DOHH2 (cell line): ENCODE measurements around the gene KLHL26.

Source experiments
- H3F3A ChIP-seq: fragments of 200-600 bp; sonication (generic), shearing (Covaris generic); 2 replicates; pipeline ENCODE4 v1.6.0; 2016; ENCODE audit warnings: antibody characterized with exemption, mild to moderate bottlenecking; ENCODE audit not compliant: control insufficient read depth, insufficient read depth
- H3K27ac ChIP-seq: fragments of 200-600 bp; sonication (generic); 2 replicates; pipeline ENCODE4 v1.5.1; 2014; ENCODE audit warnings: low read depth, mild to moderate bottlenecking, low read length, moderate library complexity
- H3K27me3 ChIP-seq: fragments of 200-600 bp; sonication (generic); 2 replicates; pipeline ENCODE4 v1.6.1; 2014; ENCODE audit warnings: mild to moderate bottlenecking, low read length, mixed read lengths; ENCODE audit not compliant: control insufficient read depth
- H3K36me3 ChIP-seq: fragments of 200-600 bp; sonication (generic); 2 replicates; pipeline ENCODE4 v1.6.1; 2014; ENCODE audit warnings: mild to moderate bottlenecking, low read length, moderate library complexity, mixed read lengths; ENCODE audit not compliant: control insufficient read depth
- H3K4me1 ChIP-seq: fragments of 200-600 bp; sonication (generic); 2 replicates; pipeline ENCODE4 v1.6.1; 2014; ENCODE audit warnings: mild to moderate bottlenecking, low read length, mixed read lengths; ENCODE audit not compliant: control insufficient read depth
- H3K4me2 ChIP-seq: fragments of 200-600 bp; sonication (generic); 2 replicates; pipeline ENCODE4 v1.6.0; 2014; ENCODE audit warnings: mild to moderate bottlenecking, low read length, moderate library complexity
- H3K4me3 ChIP-seq: fragments of 200-600 bp; sonication (generic); 2 replicates; pipeline ENCODE4 v1.5.1; 2014; ENCODE audit warnings: mild to moderate bottlenecking, low read length, mixed read lengths
- H3K79me2 ChIP-seq: fragments of 200-600 bp; sonication (generic); 2 replicates; pipeline ENCODE4 v1.6.1; 2014; ENCODE audit warnings: mild to moderate bottlenecking, low read length, mixed read lengths; ENCODE audit not compliant: control insufficient read depth
- H3K9me2 ChIP-seq: fragments of 200-600 bp; sonication (generic); replicated peaks from 2 replicates; pipeline ENCODE4 v1.6.1; 2014; ENCODE audit warnings: mild to moderate bottlenecking, low read length, mixed read lengths; ENCODE audit not compliant: control insufficient read depth
- H3K9me3 ChIP-seq: fragments of 200-600 bp; sonication (generic); 2 replicates; pipeline ENCODE4 v1.6.1; 2014; ENCODE audit warnings: antibody characterized with exemption, low read length, mixed read lengths; ENCODE audit not compliant: control insufficient read depth, insufficient read depth
- H4K20me1 ChIP-seq: fragments of 200-600 bp; sonication (generic); 2 replicates; pipeline ENCODE4 v1.6.0; 2014; ENCODE audit warnings: low read depth, mild to moderate bottlenecking, antibody characterized with exemption, low read length, moderate library complexity; ENCODE audit not compliant: control insufficient read depth, insufficient read depth
- EZH2phosphoT487 ChIP-seq: fragments of 200-600 bp; sonication (generic); IDR thresholded peaks from 2 replicates; pipeline ENCODE4 v1.6.1; 2017; ENCODE audit warnings: borderline replicate concordance, mild to moderate bottlenecking, antibody characterized with exemption, low read length, moderate library complexity, mixed read lengths
- TF ChIP-seq, protein P1 (sequence below): fragments of 200-600 bp; sonication (generic); IDR thresholded peaks from one replicate; pipeline ENCODE4 v1.5.1; 2014; ENCODE audit warnings: antibody characterized with exemption, mild to moderate bottlenecking, low read depth, low read length; ENCODE audit not compliant: poor library complexity, severe bottlenecking

KLHL26 gene

DNA sequence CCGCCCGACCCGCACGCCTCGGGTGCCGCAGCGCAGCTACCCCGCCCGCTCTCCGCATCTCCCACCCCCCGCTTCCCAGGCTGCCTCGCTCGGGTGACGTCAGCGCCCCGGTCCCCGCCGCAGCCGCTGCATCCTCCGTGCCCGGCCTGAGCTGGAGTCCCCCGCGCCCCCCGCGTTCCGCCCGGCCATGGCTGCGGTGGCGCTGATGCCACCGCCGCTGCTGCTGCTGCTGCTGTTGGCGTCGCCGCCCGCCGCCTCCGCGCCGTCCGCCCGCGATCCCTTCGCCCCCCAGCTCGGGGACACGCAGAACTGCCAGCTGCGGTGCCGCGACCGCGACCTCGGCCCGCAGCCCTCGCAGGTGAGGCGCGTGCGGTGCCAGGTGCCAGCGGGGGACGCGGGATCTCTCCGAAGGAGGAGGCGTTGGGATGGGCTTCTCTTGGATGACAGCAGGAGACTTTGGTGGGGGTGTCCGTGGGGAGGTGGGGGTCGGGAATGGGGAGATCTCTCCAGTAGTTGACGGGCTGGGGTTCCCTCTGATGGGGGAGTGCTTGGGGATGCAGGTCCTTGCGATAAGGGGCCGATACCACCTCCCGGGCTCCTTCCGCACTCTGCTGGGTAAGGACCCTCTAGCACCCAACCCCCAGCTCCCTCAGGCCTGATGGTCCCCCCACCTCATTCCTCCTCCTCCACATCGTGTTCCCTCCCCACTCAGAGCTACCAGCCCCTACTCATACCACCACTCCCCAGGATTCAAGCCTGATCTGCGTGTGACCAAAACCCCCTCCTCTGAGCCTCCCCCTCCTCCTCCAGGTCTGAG is 23.8 kb upstream of the KLHL26 start, which contains the start of gene TMEM59L:
TSS of gene TMEM59L (plus strand) at position 99 of the 817 bp plus-strand sequence. CDS start at position 188, 89 bp downstream.
- Histone ChIP-seq H3K9me3 (no peaks in the 10 kb centered on the region), H3K4me2 (peak within 1 kb of the TSS; percentile 46), H3K36me3 (no peaks in the 10 kb centered on the region), H3F3A (no peaks in the 10 kb centered on the region), H3K27ac (no peak within 1 kb of the TSS), H3K9me2 (no peaks in the 10 kb centered on the region), H3K4me1 (peaks cover 21% of the 10 kb centered on the region), H4K20me1 (no peaks in the 10 kb centered on the region), H3K79me2 (no peaks in the 10 kb centered on the region), H3K4me3 (peak within 1 kb of the TSS; percentile 42), H3K27me3 (peaks cover 75% of the 10 kb centered on the region)
- TF ChIP-seq, protein P1, sequence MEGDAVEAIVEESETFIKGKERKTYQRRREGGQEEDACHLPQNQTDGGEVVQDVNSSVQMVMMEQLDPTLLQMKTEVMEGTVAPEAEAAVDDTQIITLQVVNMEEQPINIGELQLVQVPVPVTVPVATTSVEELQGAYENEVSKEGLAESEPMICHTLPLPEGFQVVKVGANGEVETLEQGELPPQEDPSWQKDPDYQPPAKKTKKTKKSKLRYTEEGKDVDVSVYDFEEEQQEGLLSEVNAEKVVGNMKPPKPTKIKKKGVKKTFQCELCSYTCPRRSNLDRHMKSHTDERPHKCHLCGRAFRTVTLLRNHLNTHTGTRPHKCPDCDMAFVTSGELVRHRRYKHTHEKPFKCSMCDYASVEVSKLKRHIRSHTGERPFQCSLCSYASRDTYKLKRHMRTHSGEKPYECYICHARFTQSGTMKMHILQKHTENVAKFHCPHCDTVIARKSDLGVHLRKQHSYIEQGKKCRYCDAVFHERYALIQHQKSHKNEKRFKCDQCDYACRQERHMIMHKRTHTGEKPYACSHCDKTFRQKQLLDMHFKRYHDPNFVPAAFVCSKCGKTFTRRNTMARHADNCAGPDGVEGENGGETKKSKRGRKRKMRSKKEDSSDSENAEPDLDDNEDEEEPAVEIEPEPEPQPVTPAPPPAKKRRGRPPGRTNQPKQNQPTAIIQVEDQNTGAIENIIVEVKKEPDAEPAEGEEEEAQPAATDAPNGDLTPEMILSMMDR, result no peak
- peak; percentile 99 for TF ChIP-seq EZH2phosphoT487

DNA sequence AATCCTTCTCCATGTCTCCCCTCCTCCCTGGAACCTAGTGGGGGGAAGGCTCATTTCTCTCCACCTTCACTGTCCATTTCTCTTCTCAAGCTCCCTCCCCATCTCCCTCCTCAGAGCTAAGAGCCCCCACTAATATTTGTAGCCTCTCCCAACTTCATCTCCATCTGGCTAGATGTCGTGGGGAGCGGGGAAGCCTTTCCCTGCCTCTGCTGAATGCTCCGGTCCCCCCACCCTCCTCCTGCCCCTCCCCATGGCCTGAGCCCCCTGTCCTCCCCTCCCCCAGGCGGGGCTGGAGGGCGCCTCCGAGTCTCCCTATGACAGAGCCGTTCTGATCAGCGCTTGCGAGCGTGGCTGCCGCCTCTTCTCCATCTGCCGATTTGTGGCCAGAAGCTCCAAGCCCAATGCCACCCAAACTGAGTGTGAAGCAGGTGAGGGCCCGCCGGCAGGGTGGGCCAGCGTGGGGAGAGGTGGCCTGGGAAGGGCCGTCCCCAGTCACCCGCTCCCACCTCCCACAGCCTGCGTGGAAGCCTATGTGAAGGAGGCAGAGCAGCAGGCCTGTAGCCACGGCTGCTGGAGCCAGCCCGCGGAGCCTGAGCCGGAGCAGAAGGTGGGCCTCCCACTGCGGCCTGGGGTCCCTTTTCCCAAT is 23.1 kb upstream of the KLHL26 start:
- Histone ChIP-seq H3K9me3 (no peaks in the 10 kb centered on the region), H3K79me2 (no peaks in the 10 kb centered on the region), H3K9me2 (no peaks in the 10 kb centered on the region), H3K4me2 (no peak overlapping the region), H3K4me3 (no peak overlapping the region), H3K36me3 (no peaks in the 10 kb centered on the region), H3K27me3 (peaks cover 67% of the 10 kb centered on the region), H3K4me1 (peaks cover 21% of the 10 kb centered on the region), H3K27ac (no peak overlapping the region), H3F3A (no peaks in the 10 kb centered on the region), H4K20me1 (no peaks in the 10 kb centered on the region)
- TF ChIP-seq, protein P1, result no peak
- TF ChIP-seq EZH2phosphoT487, result no peak

DNA sequence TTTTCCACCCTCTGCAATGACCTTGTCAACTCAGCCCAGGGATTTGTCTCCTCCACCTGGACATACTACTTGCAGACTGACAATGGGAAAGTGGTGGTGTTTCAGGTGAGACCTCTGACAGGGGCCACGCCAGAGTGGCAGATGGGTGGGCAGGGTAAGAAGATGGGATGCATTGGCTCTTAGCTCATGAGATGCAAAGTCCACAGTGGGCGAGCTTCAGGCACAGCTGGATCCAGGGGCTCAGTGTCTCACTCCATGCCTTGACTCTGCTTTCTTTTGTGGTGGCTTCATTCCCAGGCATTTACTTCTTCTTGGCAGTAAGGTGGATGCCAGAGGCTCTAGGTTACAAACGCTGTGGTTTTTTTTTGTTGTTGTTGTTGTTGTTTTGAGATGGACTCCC is 20.8 kb upstream of the KLHL26 start:
- no peak overlapping the region for H3K27ac ChIP-seq
- no peaks in the 10 kb centered on the region for H3K9me3 ChIP-seq
- peaks cover 28% of the 10 kb centered on the region for H3K4me1 ChIP-seq
- H3K27me3 ChIP-seq, result peaks cover 44% of the 10 kb centered on the region
- H3K36me3 ChIP-seq, result no peaks in the 10 kb centered on the region
- no peaks in the 10 kb centered on the region for H3K9me2 ChIP-seq
- H3K4me3 ChIP-seq, result no peak overlapping the region
- H3F3A ChIP-seq, result peaks cover 2% of the 10 kb centered on the region
- H4K20me1 ChIP-seq, result no peaks in the 10 kb centered on the region
- no peaks in the 10 kb centered on the region for H3K79me2 ChIP-seq
- H3K4me2 ChIP-seq, result no peak overlapping the region
- TF ChIP-seq, protein P1, result no peak
- TF ChIP-seq EZH2phosphoT487, result no peak
